Left kidney (tissue), 8 donors: Measurements from ENCODE around the gene COPS6. TPM values are rescaled to one million over a fixed set of nuclear protein-coding genes. Genes with fewer than 3 reads are reported as not detected.

ENCODE experiments used
- DNase-seq: peaks from one replicate; pipeline ENCODE4 v3.0.0-alpha.2; 2013
- long read RNA-seq, 8 donors: transcript quantifications; one replicate each; lab custom pipeline, GENCODE V29; 2026
- polyA plus RNA-seq: library from polyadenylated mRNA; unstranded; fragments of 120-200 nt; gene quantifications from one replicate; pipeline ENCODE4 v1.2.1, GENCODE V29; 2013; ENCODE audit not compliant: insufficient read length

COPS6 gene
- 126 TPM for polyA plus RNA-seq
- long read RNA-seq, donor 1, transcript COPS6-201 (10 exons, 1,432 nt): major isoform, 76 of 105 reads
- long read RNA-seq, donor 1, transcript COPS6-207 (3 exons, 835 nt): minor isoform, 9 of 105 reads
- long read RNA-seq, donor 1, transcript COPS6-202 (10 exons, 1,107 nt): minor isoform, 5 of 105 reads
- long read RNA-seq, donor 1, partial matches to known transcripts: 13 of 105 reads
- long read RNA-seq, donor 1, other reads (novel, unspliced or antisense): 0 of 105 reads
- long read RNA-seq, donor 2, transcript COPS6-201 (10 exons, 1,432 nt): major isoform, 69 of 97 reads
- long read RNA-seq, donor 2, transcript COPS6-207 (3 exons, 835 nt): minor isoform, 7 of 97 reads
- long read RNA-seq, donor 2, partial matches to known transcripts: 12 of 97 reads
- long read RNA-seq, donor 2, other reads (novel, unspliced or antisense): 0 of 97 reads
- long read RNA-seq, donor 3, transcript COPS6-201 (10 exons, 1,432 nt): major isoform, 62 of 86 reads
- long read RNA-seq, donor 3, transcript COPS6-207 (3 exons, 835 nt): minor isoform, 6 of 86 reads
- long read RNA-seq, donor 3, partial matches to known transcripts: 16 of 86 reads
- long read RNA-seq, donor 3, other reads (novel, unspliced or antisense): 0 of 86 reads
- long read RNA-seq, donor 4, transcript COPS6-201 (10 exons, 1,432 nt): major isoform, 5 of 15 reads
- long read RNA-seq, donor 4, partial matches to known transcripts: 7 of 15 reads
- long read RNA-seq, donor 4, other reads (novel, unspliced or antisense): 0 of 15 reads
- long read RNA-seq, donor 5, transcript COPS6-202 (10 exons, 1,107 nt): minor isoform, 6 of 222 reads
- long read RNA-seq, donor 5, transcript COPS6-207 (3 exons, 835 nt): minor isoform, 5 of 222 reads
- long read RNA-seq, donor 5, transcript COPS6-201 (10 exons, 1,432 nt): major isoform, 168 of 222 reads
- long read RNA-seq, donor 5, partial matches to known transcripts: 38 of 222 reads
- long read RNA-seq, donor 5, other reads (novel, unspliced or antisense): 0 of 222 reads
- long read RNA-seq, donor 6, transcript COPS6-201 (10 exons, 1,432 nt): major isoform, 69 of 99 reads
- long read RNA-seq, donor 6, transcript COPS6-207 (3 exons, 835 nt): minor isoform, 8 of 99 reads
- long read RNA-seq, donor 6, partial matches to known transcripts: 19 of 99 reads
- long read RNA-seq, donor 6, other reads (novel, unspliced or antisense): 0 of 99 reads
- long read RNA-seq, donor 7, transcript COPS6-202 (10 exons, 1,107 nt): minor isoform, 7 of 156 reads
- long read RNA-seq, donor 7, transcript COPS6-201 (10 exons, 1,432 nt): major isoform, 98 of 156 reads
- long read RNA-seq, donor 7, transcript COPS6-207 (3 exons, 835 nt): minor isoform, 15 of 156 reads
- long read RNA-seq, donor 7, partial matches to known transcripts: 26 of 156 reads
- long read RNA-seq, donor 7, other reads (novel, unspliced or antisense): 0 of 156 reads
- long read RNA-seq, donor 8, transcript COPS6-201 (10 exons, 1,432 nt): major isoform, 27 of 42 reads
- long read RNA-seq, donor 8, partial matches to known transcripts: 9 of 42 reads
- long read RNA-seq, donor 8, other reads (novel, unspliced or antisense): 0 of 42 reads

GRCh38 chr7:100088621-100089457, at the start of gene COPS6:
Gene COPS6 (plus strand): TSS chr7:100088969. CDS start chr7:100088991, 22 bp downstream.
- DNase-seq: peak; percentile 76

GRCh38 chr7:100040575-100040974, 48.2 kb upstream of the COPS6 start:
- no peak for DNase-seq

GRCh38 chr7:100044718-100045117, 44.1 kb upstream of the COPS6 start:
- no peak for DNase-seq

- no peak for DNase-seq
These were observed 40.1 kb upstream of the COPS6 start for GRCh38 chr7:100048680-100049079.

GRCh38 chr7:100049441-100050291, 39.1 kb upstream of the COPS6 start, which contains the start of gene ZSCAN21:
Gene ZSCAN21 (plus strand): TSS chr7:100049774. CDS start chr7:100057007, 7,233 bp downstream.
- peak; percentile 83 for DNase-seq

- DNase-seq: no peak
These were observed 37.2 kb upstream of the COPS6 start for GRCh38 chr7:100051611-100052010.

DNA sequence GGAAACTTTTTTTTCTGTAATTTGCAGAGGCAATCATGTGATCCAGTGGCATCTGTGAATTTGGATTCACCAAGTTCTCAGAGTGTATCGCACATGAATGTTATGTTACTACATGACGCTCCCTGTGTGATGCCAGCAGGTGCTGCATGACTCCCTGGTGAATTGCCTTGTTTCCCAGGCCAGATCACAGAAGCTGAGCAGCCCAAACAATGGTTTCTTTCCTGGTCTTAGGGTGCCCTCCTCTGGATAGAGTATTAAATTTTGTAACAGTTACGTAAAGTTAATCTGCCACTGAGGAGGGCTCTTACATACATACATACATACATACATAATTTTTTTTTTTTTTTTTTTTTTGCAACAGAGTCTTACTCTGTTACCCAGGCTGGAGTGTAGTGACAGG, 35.6 kb upstream of the COPS6 start:
- peak; percentile 50 for DNase-seq

- DNase-seq: no peak
These were observed 31.8 kb upstream of the COPS6 start for GRCh38 chr7:100057006-100057405.

DNA sequence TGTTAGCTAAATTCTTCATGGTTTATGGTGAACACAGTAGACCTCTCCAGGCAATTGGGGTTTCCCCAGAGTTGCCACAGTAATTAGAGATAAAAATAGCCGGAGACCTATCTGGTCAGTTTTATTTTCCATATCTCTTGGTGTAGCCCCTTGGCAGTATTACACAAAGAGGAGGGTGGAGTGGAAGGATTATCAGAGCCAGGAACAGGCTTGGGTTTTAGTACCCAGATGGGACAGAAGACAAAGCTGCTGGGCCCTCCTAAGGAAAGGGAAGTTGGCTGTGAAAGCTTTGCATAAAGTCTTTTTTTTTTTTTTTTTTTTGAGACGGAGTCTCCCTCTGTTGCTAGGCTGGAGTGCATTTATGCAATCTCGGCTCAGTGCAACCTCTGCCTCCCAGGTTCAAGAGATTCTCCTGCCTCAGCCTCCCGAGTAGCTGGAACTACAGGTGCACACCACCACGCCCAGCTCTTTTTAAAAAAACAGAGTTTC, 29.5 kb upstream of the COPS6 start:
- no peak for DNase-seq

DNA sequence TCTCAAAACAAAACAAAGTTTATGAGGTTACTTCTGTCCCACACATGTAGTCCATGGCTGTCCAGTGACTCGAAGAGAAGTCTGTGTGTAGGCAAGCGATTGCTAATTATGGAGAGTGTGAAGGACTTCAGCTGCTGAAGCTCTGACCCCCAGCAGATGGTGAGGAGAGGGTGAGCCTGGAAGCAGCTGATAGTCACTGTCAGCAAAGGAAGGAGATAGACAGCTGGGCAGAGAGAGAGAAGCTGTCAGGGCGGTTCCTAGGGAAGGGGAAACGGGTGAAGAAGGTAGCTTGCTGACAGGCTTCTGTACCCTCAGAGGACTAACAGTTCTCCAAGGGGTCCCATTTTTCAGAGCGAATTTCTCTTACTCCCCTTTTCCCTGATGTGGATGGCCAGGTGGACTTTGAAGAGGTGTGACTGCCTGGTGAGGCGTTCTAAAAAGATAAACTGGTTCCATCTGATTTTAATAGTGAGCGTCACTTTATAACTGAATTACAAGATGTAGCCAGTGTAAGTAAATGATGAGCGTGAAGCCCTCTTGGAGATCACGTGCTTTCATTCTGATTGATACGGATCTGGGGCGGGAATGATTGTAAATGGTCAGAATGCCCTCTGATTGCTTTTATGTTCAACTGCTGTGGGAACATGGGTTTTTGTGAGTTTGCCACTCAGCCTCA, 27.1 kb upstream of the COPS6 start:
- DNase-seq: no peak

DNA sequence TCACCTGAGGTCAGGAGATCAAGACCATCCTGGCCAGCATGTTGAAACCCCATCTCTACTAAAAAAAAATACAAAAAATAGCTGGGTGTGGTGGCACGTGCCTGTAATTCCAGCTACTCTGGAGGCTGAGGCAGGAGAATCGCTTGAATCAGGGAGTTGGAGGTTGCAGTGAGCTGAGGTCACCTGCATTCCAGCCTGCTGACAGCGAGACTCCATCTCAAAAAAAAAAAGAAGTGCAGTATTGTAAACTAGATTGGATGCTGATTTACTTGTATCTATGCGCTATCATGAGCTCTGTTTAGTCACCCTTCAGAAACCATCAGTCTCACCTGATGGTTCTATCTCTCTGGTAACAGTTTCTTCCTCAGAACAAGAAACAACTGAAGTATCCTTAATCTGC, 25.4 kb upstream of the COPS6 start:
- DNase-seq: no peak

GRCh38 chr7:100064162-100064561, 24.6 kb upstream of the COPS6 start:
- no peak for DNase-seq

DNA sequence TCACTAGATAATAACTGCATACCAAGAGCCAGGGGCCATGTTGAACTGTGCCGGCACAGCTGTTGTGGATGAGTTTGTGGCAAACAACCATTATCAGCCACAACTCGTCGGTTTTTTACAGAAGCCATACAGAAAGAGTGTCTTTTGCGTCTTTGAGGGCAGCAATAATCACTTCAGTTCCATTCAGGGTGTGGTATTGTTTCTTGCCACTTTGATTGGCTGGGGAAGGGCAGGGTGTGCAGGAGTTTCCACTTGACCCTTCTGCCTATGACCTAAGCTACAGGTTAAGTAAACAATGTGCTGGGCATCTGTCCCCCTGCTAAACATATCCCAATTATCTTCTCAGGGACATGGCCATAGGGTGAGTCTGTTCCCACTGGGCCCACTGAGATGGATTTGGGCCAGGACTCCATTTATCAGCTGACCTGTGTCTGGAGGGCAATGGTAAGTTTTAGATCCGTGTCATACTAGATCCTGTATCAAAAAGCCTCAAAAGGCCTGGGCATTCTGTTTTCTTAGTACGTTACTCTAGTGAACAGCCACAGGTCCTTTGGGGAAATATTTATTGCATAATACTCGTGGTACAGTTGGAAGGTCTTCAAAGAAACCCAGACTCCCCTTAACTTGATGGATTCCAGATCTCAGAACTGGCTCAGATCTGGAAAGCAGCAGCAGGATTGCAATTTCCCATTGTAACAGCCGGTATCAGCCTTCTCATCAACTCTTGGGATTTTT, 23.1 kb upstream of the COPS6 start:
- peak; percentile 50 for DNase-seq

DNA sequence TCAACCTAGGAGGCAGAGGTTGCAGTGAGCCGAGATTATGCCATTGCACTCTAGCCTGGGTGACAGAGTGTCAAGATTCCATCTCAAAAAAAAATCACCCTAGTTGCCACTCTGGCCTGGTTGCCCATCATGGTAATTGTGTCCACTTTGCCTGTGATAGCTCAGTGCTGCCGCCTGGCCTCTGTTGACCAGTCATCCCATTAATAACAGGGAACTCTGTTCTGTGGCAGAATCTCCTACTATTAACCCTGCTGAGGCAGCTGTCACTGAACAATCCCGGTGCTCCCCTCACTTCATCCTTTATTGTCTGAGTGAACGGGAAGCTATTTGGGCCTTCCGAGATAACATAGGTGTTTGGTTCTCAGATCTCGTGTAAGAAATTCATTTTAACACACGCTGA, 21.8 kb upstream of the COPS6 start:
- DNase-seq: no peak

DNA sequence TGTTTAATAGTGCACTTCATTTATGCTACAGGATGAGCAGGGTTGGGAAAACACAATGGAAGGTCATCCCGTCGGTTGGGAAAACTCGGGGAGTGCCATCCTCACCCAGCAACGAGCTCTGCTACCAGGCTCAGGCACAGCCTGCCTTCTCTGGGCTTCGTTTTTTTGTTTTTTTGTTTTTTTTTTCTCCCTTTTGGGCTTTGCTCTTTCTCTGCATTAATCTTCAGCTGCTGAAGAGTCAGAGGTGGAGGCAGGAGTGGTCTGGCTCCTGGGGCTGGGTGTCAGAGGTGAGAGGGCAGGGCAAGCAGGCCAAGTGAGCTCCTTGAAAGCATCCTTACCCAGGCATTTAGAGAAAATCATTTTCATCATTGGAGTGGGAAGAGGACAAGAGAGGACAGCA, 18.8 kb upstream of the COPS6 start:
- DNase-seq: no peak

- DNase-seq: no peak
These were observed 17.6 kb upstream of the COPS6 start for GRCh38 chr7:100071018-100071723.

DNA sequence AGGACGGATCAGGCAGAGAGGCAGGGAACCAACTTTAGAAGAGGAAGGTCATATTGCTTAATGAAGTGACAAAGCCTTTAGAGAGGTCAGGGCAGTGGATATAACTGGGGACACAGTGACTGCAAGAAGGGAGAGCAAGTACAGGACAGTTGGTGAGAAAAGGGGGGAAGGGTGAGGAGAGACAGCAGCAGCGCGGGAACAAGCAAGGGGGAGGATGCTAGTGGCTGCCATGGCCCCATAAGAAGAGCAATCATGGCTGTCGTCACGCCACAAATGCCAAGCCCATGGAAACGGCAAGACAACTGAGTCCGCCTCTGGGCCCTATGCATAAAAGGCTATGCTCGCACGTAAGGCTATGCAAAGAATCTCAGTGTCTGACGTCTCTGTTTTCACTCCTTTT, 16.3 kb upstream of the COPS6 start:
- no peak for DNase-seq
